ENCODE measurements around the gene ISOC2.
"Not testable (repeated sequence)": the region's sequence is repeated elsewhere in the genome, so short reads cannot be mapped to it uniquely, and the experiment has no call there.

The ISOC2 gene, protein sequence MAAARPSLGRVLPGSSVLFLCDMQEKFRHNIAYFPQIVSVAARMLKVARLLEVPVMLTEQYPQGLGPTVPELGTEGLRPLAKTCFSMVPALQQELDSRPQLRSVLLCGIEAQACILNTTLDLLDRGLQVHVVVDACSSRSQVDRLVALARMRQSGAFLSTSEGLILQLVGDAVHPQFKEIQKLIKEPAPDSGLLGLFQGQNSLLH

DNA sequence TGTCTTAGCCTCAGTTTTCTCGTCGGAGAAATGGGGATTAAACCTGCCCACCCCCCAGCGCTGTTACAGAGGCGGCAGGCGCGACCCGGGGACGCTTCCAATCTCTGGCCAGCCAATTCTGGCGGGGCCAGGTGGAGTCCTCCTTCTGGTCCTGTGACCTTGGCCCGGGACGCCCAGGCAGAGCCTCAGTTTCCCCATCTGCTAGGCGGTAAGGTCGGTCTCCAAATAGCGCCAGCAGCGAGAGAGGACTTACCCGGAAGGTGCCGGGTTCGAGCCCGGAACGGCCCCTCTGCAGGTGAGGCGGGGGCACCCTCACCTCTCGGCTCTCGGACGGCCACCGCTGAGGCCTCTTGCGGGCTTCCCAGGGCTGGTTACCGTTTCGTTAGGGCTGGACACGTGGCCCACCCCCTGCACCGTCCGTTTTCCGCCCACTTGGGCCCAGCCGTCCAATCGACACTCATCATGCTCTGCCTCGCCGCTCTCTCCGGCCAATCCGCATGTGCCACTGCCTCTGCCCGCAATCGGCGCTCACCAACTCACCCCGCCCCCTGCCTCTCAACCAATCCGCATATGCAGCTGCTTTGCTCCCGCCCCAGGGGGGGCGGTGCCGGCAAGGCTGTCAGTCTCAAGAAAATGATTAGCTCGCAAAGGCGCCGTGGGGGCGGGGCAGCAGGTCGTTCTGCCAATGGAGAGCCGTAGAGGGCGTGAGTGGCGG is at the start of gene ISOC2:
ISOC2 (minus strand) TSS at position 384 of the 715 bp plus-strand sequence. CDS start 5,156 bp downstream, outside the sequence.
- peak; percentile 99 to 100 for DNase-seq (ENCODE audit: low read depth in 2 of 2, low spot score in 1 of 2)

DNA sequence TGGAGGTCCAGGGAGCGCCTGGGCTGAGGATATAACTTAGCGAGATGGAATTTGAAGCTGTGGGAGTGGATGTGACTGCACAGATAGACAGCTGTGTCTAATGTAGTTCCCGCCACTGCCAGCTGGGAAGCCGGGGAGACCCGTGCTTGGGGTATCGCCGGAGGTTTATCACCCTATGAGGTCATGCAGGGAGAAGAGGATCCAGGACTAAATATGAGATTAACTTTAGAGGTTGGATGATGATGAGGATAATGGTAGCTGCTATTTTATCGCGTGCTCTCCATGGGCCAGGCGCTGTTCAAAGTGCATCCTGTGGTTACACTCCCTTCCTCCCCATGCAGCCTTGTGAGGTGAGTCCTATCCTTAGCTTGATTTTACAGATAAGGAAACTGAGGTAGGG is 46.7 kb upstream of the ISOC2 start:
- DNase-seq (ENCODE audit: low read depth in 2 of 2, low spot score in 1 of 2) = no peak

DNA sequence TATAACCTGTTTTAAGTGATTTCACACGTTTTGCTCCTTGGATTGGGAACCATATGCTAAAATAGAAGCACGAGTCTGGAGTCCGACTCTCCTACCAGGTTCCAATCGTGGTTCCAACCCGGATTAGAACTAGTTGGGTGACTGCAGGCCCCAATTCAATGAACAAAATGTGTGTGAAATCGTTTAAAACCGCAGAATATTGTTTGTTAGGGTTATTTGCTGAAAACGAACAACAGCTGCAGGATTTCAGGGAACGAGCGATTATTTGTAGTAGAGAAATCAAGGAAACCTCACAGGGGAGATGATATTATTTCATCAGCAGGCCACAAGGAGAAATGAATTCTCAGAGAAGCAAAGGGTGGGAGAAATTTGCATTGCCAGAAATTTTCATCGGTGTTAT is 43.5 kb upstream of the ISOC2 start:
- no peak for DNase-seq (ENCODE audit: low read depth in 2 of 2, low spot score in 1 of 2)

DNA sequence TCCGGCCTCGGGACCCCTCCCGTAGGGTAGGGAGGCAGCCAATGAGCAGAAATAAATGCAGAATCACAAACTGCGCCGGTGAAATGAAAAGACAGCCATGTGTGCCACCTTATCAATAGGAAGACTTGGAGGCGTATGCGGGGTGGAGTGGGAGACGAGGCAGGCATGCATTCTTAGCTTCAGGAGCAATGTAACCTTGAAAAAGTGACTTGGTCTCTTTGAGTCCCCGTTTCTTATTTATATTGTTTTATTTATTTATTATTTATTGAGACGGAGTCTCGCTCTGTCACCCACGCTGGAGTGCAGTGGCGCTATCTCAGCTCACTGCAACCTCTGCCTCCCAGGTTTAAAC is 42.8 kb upstream of the ISOC2 start:
- no peak for DNase-seq (ENCODE audit: low read depth in 2 of 2, low spot score in 1 of 2)

DNA sequence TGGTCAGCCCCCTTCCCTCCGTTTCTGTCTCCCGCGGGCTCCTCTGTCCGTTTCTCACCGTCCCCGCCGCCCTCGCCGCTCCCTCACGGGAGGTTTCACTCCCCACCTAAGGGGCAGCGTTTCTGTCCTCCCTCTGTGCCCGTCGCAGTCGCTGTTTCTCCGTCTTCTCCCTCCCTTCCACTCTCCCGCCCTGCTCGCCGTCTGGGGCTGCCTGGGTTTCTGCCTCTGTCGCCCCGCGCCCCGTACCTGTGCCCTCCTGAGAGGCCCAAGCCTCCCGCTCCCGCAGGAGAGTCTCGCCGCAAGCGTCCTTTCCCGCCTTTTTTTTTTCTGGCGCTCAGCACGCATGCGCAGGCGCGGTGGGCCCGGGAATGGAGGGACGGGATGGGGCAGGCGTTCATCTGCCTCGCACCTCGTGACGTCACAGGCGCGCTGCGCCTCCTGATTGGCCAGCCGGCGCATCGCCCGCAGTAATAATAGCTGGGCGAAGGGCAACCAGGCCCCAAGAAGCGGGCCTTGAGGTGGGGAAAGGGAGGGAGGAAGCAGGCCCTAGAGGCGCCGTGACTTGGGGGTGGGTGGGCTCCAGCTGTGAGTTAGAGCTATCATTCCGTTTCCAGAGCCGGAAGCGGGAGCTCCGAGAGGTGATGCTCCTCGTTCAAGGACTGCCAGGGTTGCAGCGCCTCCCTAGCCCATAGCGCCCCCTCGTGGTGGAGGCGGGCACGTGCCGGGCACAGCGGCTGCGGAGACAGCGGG is 42.2 kb upstream of the ISOC2 start:
- peak; percentile 88 to 95 for DNase-seq (ENCODE audit: low read depth in 2 of 2, low spot score in 1 of 2)

DNA sequence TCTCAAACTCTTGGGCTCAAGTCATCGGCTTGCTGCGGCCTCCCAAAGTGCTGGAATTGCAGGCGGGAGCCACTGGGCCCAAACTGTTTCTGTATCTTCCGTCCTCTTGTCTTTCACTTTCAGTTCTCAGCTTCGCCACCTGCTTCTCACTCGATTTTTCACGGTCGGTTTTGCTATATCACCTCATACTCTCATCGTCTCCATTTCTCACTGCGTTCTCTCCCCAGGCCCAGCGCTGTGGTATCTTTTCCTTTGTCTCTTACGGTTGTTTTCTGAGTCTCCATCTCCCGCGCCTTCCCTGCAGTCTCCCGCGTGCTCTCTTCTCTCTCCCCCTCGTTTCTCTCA is 41.7 kb upstream of the ISOC2 start:
- no peak for DNase-seq (ENCODE audit: low read depth in 2 of 2, low spot score in 1 of 2)

DNA sequence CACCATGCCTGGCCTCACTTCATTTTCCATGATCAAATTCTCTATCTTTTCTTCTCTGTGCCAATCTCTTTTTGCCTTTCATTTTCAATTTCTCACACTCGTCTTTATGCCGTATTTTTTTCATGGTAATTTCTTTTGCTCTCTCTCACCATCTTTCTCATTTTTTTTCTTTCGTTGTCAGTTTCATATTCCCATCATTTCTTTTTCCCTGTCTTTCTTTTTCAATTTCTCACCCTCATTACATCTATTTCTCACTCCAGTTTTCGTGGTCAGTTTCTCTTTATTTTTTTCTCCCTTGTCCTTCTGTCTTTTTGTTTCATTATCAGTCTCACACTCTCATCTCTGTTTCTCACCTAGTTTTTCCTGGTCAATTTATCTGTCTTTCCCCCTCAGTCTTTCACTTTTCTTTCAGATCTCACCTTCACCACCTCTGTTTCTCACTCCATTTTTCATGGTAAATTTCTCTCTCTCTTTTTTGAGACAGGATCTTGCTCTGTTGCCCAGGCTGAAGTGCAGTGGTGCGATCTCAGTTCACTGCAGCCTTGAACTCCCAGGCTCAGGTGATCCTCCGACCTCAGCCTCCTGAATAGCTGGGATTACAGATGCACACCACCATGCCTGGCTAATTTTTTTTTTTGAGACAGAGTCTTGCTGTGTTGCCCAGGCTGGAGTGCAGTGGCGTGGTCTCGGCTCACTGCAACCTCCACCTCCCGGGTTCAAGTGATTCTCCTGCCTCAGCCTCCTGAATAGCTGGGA is 40.9 kb upstream of the ISOC2 start:
- no peak for DNase-seq (ENCODE audit: low read depth in 2 of 2, low spot score in 1 of 2)

DNA sequence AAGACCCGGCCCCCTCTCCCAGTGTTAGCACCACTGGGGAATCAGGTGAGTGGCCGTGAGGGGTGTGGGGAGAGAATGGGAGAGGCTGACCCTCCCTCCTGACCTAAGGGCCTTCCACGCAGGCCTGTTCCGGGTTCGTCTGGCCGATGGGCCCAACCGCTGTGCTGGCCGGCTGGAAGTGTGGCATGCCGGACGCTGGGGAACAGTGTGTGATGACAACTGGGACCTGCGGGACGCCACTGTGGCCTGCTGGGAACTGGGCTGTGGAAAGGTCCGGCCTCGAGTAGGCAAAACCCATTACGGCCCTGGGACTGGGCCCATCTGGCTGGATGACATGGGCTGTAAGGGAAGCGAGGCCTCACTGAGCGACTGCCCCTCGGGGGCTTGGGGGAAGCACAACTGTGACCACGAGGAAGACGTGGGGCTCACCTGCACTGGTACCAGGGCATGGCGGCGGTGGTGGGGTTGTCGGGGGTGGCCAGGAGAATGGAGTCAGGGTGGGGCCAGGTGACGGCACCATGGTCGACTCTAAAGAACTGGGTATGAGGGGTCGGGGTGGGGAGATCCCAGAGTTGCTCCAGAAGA is 39.0 kb upstream of the ISOC2 start:
- DNase-seq (ENCODE audit: low read depth in 2 of 2, low spot score in 1 of 2) = no peak

DNA sequence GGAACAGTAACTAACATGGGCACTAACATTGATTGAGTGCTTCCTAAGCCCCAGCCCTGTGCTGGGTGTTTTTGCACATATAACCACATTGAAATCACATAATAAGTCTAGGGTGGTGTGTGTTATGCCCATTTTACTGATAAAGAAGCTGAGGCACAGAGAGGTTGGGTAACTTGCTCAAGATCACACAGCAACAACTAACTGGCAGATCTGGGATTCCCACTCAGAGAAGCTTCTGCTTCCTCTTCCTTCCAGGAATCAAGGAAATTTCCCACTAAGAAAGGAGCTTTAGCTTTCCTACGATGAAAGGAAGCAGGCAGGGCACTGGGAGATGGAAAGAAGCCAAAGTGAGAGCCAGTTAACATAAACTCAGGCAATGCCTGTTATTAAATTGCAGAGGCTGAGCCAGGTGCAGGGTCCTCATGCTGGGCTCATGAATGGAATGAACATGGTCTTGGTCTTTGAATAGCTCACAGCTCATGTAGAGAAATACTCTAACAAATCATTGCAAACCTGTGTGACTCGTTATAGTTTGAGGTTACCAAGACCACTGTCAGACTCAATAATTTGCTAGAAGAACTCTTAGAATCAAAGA is 36.9 kb upstream of the ISOC2 start:
- no peak for DNase-seq (ENCODE audit: low read depth in 2 of 2, low spot score in 1 of 2)

DNA sequence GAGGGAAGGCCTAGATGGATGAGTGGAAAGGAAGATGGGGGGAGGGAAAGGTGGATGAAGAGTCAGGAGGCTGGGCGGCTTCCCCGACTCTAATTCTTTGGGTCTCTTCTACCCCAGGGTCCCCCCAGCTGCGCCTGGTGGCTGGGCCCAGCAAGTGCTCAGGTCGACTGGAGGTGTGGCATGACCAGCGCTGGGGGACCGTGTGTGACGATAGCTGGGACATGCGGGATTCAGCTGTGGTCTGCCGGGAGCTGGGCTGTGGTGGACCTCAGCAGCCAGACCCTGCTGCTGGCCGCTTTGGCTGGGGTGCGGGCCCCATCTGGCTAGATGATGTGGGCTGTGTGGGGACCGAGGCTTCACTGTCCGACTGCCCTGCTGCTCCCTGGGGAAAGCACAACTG is 36.3 kb upstream of the ISOC2 start:
- no peak for DNase-seq (ENCODE audit: low read depth in 2 of 2, low spot score in 1 of 2)

DNA sequence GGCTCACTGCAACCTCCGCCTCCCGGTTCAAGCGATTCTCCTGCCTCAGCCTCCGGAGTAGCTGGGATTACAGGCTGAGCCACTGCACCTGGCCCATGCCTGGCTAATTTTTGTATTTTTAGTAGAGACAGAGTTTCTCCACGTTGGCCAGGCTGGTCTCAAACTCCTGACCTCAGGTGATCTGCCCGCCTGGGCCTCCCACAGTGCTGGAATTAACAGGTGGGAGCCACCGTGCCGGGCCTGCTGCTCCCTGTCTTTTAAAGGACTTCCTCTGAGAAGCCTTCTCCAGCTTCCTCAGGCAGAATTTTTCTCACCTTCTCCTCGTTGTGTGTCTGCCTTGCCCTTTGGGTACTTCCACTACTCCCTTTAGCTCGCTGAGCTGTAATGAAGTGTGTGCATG is 35.4 kb upstream of the ISOC2 start:
- not testable (repeated sequence) for DNase-seq (ENCODE audit: low read depth in 2 of 2, low spot score in 1 of 2)

DNA sequence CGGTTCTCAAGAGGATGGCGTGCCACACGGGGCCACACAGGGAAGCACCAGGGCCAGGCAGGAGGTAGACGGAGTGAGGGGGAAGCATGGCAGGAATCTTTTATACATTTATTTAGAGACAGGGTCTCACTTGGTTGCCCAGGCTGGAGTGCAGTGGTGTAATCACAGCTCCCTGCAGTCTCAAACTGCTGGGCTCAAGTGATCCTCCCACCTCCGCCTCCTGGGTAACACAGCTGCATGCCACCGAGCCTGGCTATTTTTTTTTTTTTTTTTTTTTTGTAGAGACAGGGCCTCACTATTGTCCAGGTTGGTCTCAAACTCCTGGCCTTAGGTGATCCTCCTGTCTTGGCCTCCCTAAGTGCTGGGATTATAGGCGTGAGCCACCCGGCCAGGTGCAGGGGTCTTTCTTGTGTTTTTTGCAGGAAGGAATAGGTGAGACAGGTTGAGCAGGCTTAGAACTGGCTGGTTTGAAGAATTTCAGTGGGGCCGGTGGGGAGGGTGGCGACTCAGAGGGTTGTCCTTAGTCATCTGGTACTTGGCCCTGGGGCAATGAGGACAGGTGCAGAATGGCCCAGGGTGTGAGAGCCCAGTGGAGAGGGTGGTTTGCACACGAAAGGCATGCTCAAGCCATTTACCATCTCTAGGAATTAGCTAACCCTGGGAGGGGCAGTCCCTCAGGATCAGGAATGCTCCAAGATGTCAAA is 34.4 kb upstream of the ISOC2 start:
- DNase-seq (ENCODE audit: low read depth in 2 of 2, low spot score in 1 of 2) = no peak

DNA sequence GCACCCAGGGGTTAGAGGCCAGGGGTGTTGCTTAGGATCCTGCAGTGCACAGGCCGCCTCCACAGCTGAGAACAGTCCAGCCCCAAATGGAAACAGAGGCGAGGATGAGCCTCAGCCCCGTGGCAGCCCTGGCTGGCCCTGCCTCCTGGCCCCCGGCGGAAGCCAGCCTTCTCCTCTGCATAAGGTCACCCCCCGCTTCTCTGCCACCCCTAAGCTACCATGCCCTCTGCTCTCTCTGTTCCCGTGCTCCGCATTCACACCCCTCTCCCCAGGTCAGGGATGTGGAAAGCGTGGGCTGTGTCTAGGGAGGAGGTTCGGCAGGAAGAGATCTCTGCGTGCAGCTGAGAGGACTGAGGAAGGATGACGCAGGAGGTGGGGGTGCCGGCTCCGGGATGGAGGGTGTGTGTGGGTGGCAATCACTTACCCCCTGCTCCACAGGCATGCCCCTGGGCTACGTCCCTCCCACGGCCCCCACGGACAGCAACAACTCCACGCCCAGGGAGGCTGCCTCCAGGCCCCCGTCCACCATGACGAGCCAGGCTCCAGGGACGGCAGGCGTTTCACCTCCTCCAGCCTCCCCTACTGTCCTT is 32.8 kb upstream of the ISOC2 start:
- DNase-seq (ENCODE audit: low read depth in 2 of 2, low spot score in 1 of 2) = no peak

DNA sequence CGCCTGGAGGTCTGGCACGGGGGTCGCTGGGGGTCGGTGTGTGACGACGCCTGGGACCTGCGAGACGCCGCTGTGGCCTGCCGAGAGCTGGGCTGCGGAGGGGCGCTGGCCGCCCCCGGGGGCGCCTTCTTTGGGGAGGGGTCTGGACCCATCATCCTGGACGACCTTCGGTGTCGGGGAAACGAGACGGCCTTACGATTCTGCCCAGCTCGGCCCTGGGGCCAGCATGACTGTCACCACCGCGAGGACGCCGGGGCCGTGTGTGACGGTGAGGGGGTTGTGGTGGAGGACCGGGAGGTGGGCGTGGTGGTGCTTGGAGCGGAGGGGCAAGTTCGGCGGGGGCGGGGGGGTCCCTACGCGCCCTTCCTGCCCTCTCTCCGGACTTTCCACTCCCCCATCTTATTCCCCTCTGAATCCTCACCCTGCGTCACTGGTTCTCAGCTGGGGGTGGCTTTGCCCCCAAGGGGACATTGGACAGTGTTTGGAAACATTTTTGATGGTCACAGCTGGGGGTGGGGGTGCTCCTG is 32.3 kb upstream of the ISOC2 start:
- no peak for DNase-seq (ENCODE audit: low read depth in 2 of 2, low spot score in 1 of 2)

DNA sequence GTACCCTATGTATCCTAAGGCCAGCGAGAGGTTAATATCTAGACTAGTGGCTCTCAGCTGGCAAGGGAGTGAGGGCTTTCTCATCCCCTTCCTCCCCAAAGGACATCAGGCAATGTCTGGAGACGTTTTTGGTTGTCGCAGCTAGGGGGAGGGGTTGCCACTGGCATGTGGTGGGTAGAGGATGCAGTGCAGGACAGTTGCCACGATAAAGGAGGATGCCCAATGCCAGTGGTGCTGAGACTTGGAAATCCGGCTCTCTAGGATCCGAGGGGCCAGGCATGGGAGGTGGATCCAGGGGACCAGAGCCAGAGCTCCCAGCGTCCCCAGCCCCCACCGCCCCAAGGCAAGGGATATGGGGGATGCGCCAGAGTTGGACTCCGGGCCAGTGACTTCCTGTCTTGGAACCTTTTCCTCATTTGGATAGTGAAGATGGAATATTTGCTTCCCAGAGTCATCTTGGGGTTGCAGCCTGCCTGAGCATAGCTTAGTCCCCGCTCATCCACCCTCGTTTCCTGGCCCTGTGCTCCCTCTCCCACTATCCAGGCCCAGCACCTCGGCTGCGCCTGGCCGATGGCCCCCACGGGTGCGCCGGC is 31.7 kb upstream of the ISOC2 start:
- DNase-seq (ENCODE audit: low read depth in 2 of 2, low spot score in 1 of 2) = no peak

DNA sequence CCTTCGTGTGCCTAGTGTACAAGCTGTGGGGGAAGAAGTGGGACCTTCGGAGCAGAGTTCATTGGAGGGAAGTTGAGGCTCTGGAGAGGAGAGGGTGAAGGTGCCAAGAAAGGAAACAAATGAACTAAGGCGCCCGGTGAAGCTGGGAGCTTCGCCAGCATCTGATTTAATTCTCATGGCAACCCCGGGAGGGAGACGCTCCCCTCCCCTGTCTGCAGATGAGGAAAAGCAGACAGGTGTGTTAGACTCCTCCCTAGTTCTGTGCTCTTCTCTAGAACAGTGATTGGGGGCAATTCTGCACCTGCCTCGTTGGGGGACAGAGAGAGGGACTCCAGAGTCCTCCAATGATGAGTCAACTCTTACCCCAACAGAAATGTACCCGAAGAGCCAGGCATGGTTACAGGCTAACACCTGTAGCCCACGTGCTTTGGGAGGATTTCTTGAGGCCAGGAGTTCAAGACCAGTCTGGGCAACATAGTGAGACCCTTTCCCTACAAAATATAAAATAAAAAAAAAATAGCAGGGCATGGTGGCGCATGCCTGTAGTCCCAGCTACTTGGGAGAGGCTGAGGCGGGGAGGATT is 31.0 kb upstream of the ISOC2 start:
- DNase-seq (ENCODE audit: low read depth in 2 of 2, low spot score in 1 of 2) = no peak

DNA sequence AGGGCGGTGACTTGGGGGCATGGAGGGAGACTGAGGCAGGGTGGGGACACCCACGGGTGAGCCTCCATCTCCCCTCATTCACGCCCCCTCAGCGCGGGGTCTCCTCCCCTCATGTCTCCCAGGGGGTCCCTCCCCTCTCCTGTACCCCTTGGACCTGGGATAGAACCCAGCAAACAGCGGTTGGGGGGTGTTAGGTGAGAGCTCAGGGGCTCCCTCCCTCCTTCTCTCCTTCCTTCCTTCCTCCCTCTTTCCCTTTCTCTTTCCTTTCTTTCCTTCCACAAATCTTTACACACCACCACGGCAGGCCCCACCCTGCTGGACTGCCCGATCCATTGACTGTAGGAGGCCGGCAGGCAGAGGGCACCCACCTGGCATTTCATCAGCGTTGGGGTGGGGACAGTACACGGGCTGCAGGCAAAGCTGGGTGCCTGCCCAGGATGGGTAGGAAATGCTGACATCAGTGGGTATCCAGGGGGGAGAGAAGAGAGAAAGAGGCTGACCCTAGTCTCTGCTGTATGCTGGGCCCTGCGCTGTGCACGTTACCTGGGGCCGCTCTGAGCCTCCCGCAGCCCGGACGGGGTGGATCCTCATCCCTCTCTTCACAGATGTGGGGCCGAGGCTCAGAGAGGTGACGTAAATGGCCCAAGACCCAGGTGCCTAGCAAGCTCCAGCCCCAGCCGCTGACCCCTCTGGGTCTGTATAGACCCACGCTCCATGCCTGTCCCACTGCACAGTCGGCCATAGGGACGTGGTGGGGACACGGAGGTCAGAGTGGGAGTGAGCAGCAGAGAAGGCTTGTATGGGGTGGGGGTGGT is 30.3 kb upstream of the ISOC2 start:
- no peak for DNase-seq (ENCODE audit: low read depth in 2 of 2, low spot score in 1 of 2)
